Gastrocnemius medialis (tissue), 4 donors: ENCODE results near the gene MADD. TPM values are rescaled to one million over a fixed set of nuclear protein-coding genes. Genes with fewer than 3 reads are reported as not detected.

Source experiments
- ATAC-seq, 2 donors: fragments of 150-250 bp; one replicate each; pipeline ENCODE4 v1.9.1; 2016
- DNase-seq, 2 donors: peaks; one replicate each; pipeline ENCODE4 v3.0.0-alpha.2; 2019
- H3K27ac ChIP-seq, 4 donors: fragments of 200-600 bp; sonication (generic); 1 replicate in 1 of 4; 2 replicates in 3 of 4; pipeline ENCODE4 v1.5.1; 2016 to 2018; ENCODE audit warnings: mild to moderate bottlenecking in 2 of 4, moderate library complexity in 1 of 4
- H3K27me3 ChIP-seq, 3 donors: fragments of 200-600 bp; sonication (generic) in 2 of 3; 1 replicate in 1 of 3; 2 replicates in 2 of 3; pipeline versions ENCODE4 v1.5.1 to v1.6.0; 2016 to 2019; ENCODE audit warnings: mild to moderate bottlenecking in 1 of 3, moderate library complexity in 1 of 3
- H3K36me3 ChIP-seq, 2 donors: fragments of 200-600 bp; sonication (generic) in 1 of 2; one replicate each; pipeline ENCODE4 v1.5.1; 2017 to 2018
- H3K4me1 ChIP-seq, 2 donors: fragments of 200-600 bp; sonication (generic) in 1 of 2; one replicate each; pipeline ENCODE4 v1.5.1; 2016 to 2017; ENCODE audit warnings: mild to moderate bottlenecking in 2 of 2
- H3K4me3 ChIP-seq, 4 donors: fragments of 200-600 bp; sonication (generic) in 3 of 4; 1 replicate in 1 of 4; 2 replicates in 3 of 4; pipeline ENCODE4 v1.5.1; 2016 to 2019; ENCODE audit warnings: mild to moderate bottlenecking in 2 of 4
- H3K9me3 ChIP-seq, 3 donors: fragments of 200-600 bp; sonication (generic) in 2 of 3; 1 replicate in 1 of 3; 2 replicates in 2 of 3; pipeline ENCODE4 v1.5.1; 2016 to 2019
- CTCF ChIP-seq, 5 experiments: fragments of 450-650 bp in 3 of 5; fragments of 200-600 bp in 2 of 5; sonication (generic) in 2 of 5; IDR thresholded peaks in 4 of 5; conservative IDR thresholded peaks in 1 of 5; 1 replicate in 4 of 5; 2 replicates in 1 of 5; pipeline ENCODE4 v1.5.1; 2016 to 2019; ENCODE audit warnings: antibody characterized with exemption in 5 of 5, mild to moderate bottlenecking in 3 of 5, moderate library complexity in 3 of 5
- POLR2A ChIP-seq, 2 donors: fragments of 450-650 bp; IDR thresholded peaks; one replicate each; pipeline ENCODE4 v1.6.1; 2017; ENCODE audit warnings: antibody characterized with exemption in 2 of 2, mild to moderate bottlenecking in 2 of 2, moderate library complexity in 2 of 2
- in situ Hi-C, 4 donors: fragments of 200-750 bp; cut with MboI; loops; one replicate each; pipeline versions ENCODE4 v1.15.0 to v1.8.0; 2017; ENCODE audit warnings: low sequenced_read_pairs in 4 of 4
- intact Hi-C: fragments of 100-400 bp; cut with DNase I; formaldehyde crosslinking; loops from one replicate; pipeline ENCODE4 v1.15.1; 2023; ENCODE audit warnings: low total_unique reads
- total RNA-seq, 4 donors: library from RNA; depleted of rRNA; stranded (reverse); fragments of >200 nt; gene quantifications; one replicate each; pipeline versions ENCODE4 v1.1.0 to v1.2.3, GENCODE V29; 2016

MADD gene
- total RNA-seq, 4 donors from 2014 or later: 39.4 to 47.9 (median 41.6) TPM

- no peaks in the 10 kb centered on the region for H3K27me3 ChIP-seq
- H3K4me3 ChIP-seq: peak overlapping the region; percentile 79 to 96 (median 92)
- H3K36me3 ChIP-seq: peaks cover 0 to 41% of the 10 kb centered on the region in 2 donors
- intact Hi-C loops (loop anchor here (5.0 to 10.0 kb wide), 2 partner anchors 160 to 333 kb away; partner anchors contain the start of genes LRP4 and SLC39A13), in situ Hi-C loops (loop anchor here in 2 of 4 donors (25.0 kb wide), 1 partner anchor 115 kb away; the partner anchor contains the start of gene MYBPC3 (in 2 of the 2))
- no peaks in the 10 kb centered on the region for H3K9me3 ChIP-seq
- TF ChIP-seq POLR2A (IDR thresholded peaks at IDR 0.05) (no peak), CTCF (IDR thresholded peaks at IDR 0.05 in 4 of 5, conservative IDR thresholded peaks at IDR 0.05 in 1 of 5) (no peak)
- no peak for ATAC-seq
- peak overlapping the region in 3 of 4 donors; percentile 92 to 97 (median 96) for H3K27ac ChIP-seq
- no peak for DNase-seq
- peaks cover 16 to 25% of the 10 kb centered on the region in 2 donors for H3K4me1 ChIP-seq
Observed at GRCh38 chr11:47247502-47247901, 22.4 kb upstream of the MADD start.

- in situ Hi-C loops: loop anchor here in 2 of 4 donors (25.0 kb wide), 1 partner anchor 114 kb away; the partner anchor contains the start of gene MYBPC3 (in 2 of the 2)
- no peaks in the 10 kb centered on the region for H3K27me3 ChIP-seq
- H3K4me3 ChIP-seq: peak overlapping the region; percentile 79 to 96 (median 92)
- peak; percentile 48 to 49 for ATAC-seq
- TF ChIP-seq CTCF (IDR thresholded peaks at IDR 0.05 in 4 of 5, conservative IDR thresholded peaks at IDR 0.05 in 1 of 5) (no peak), POLR2A (IDR thresholded peaks at IDR 0.05) (no peak)
- peak overlapping the region; percentile 84 to 97 (median 94) for H3K27ac ChIP-seq
- no peak for DNase-seq
- H3K4me1 ChIP-seq: peaks cover 16 to 25% of the 10 kb centered on the region in 2 donors
- peaks cover 0 to 34% of the 10 kb centered on the region in 2 donors for H3K36me3 ChIP-seq
- intact Hi-C loops: loop anchor here (1.0 to 10.0 kb wide), 6 partner anchors 21 to 333 kb away; partner anchors contain the start of genes ARFGAP2, DDB2, LRP4 and PACSIN3
- no peaks in the 10 kb centered on the region for H3K9me3 ChIP-seq
Observed at GRCh38 chr11:47248304-47248663, 21.6 kb upstream of the MADD start.

- peaks cover 21 to 30% of the 10 kb centered on the region in 2 donors for H3K4me1 ChIP-seq
- intact Hi-C loops: loop anchor here (1.0 to 10.0 kb wide), 6 partner anchors 20 to 334 kb away; partner anchors contain the start of genes ARFGAP2, DDB2, LRP4 and PACSIN3
- DNase-seq: peak; percentile 83 to 88
- peaks cover 0 to 29% of the 10 kb centered on the region in 2 donors for H3K36me3 ChIP-seq
- peak within 1 kb of the TSS; percentile 84 to 97 (median 94) for H3K27ac ChIP-seq
- H3K27me3 ChIP-seq: no peaks in the 10 kb centered on the region
- peak within 1 kb of the TSS; percentile 79 to 96 (median 92) for H3K4me3 ChIP-seq
- TF ChIP-seq POLR2A (IDR thresholded peaks at IDR 0.05): peak; percentile 46 to 49
- peak in 4 of 5 experiments; percentile 17 to 36 (median 32) for TF ChIP-seq CTCF (IDR thresholded peaks at IDR 0.05 in 4 of 5, conservative IDR thresholded peaks at IDR 0.05 in 1 of 5)
- H3K9me3 ChIP-seq: no peaks in the 10 kb centered on the region
- peak; percentile 95 to 97 for ATAC-seq
- in situ Hi-C loops: loop anchor here in 2 of 4 donors (25.0 kb wide), 1 partner anchor 113 kb away; the partner anchor contains the start of gene MYBPC3 (in 2 of the 2)
Observed at GRCh38 chr11:47248664-47249377, 21.1 kb upstream of the MADD start, which contains the start of gene ACP2. Gene ACP2 (minus strand): TSS chr11:47248814. CDS start chr11:47248789, 25 bp downstream.

GRCh38 chr11:47249378-47249715 lies 20.6 kb upstream of the MADD start:
- TF ChIP-seq POLR2A (IDR thresholded peaks at IDR 0.05) (no peak), CTCF (IDR thresholded peaks at IDR 0.05 in 4 of 5, conservative IDR thresholded peaks at IDR 0.05 in 1 of 5) (no peak)
- intact Hi-C loops: loop anchor here (2.0 to 10.0 kb wide), 4 partner anchors 63 to 335 kb away; partner anchors contain the start of genes ARFGAP2, LRP4, PACSIN3 and SLC39A13
- no peaks in the 10 kb centered on the region for H3K27me3 ChIP-seq
- peak overlapping the region; percentile 79 to 96 (median 92) for H3K4me3 ChIP-seq
- H3K9me3 ChIP-seq: no peaks in the 10 kb centered on the region
- no peak for DNase-seq
- ATAC-seq: no peak
- H3K4me1 ChIP-seq: peaks cover 27 to 35% of the 10 kb centered on the region in 2 donors
- H3K27ac ChIP-seq: peak overlapping the region; percentile 84 to 97 (median 94)
- peaks cover 0 to 24% of the 10 kb centered on the region in 2 donors for H3K36me3 ChIP-seq
- in situ Hi-C loops: loop anchor here in 2 of 4 donors (25.0 kb wide), 1 partner anchor 113 kb away; the partner anchor contains the start of gene MYBPC3 (in 2 of the 2)
